B cell (primary cell): ENCODE results near the gene ZBTB47. TPM values are rescaled to one million over a fixed set of nuclear protein-coding genes. Genes with fewer than 3 reads are reported as not detected.

ENCODE experiments used
- ATAC-seq: fragments of 200-7000 bp; cut with Tn5 transposase; one replicate; pipeline ENCODE4 v1.10.0; 2021; ENCODE audit warnings: low read depth, mild to moderate bottlenecking, moderate number of reproducible peaks, moderate library complexity
- CTCF ChIA-PET: fragments of 350-600 bp; sonication (Branson Sonifier 250); formaldehyde crosslinking; loops from one replicate; lab custom pipeline; 2021; ENCODE audit warnings: antibody characterized with exemption, inconsistent platforms; lab: Charles Lee
- POLR2A ChIA-PET: fragments of 350-600 bp; sonication (Branson Sonifier 250); formaldehyde crosslinking; loops from one replicate; lab custom pipeline; 2021; ENCODE audit warnings: antibody characterized with exemption; lab: Charles Lee
- DNase-seq: peaks from one replicate; pipeline ENCODE4 v3.0.0; 2013
- H2AFZ ChIP-seq: 2 replicates; pipeline ENCODE4 v1.6.1; 2012; ENCODE audit warnings: mild to moderate bottlenecking, low read depth, low read length; ENCODE audit not compliant: insufficient read depth, poor library complexity, severe bottlenecking
- H3K27ac ChIP-seq, 2 donors: 1 replicate in 1 of 2; 2 replicates in 1 of 2; pipeline ENCODE4 v1.5.1; 2012 to 2013; ENCODE audit warnings: low read length in 2 of 2, mild to moderate bottlenecking in 2 of 2, moderate library complexity in 1 of 2
- H3K27me3 ChIP-seq, 4 experiments: fragments of 200-600 bp in 1 of 4; sonication (generic) in 1 of 4; replicated peaks in 1 of 4; 1 replicate in 2 of 4; 2 replicates in 2 of 4; pipeline versions ENCODE4 v1.6.1 to v1.7.0; 2013 to 2016; ENCODE audit warnings: low read length in 3 of 4, mild to moderate bottlenecking in 2 of 4, mixed read lengths in 1 of 4, moderate library complexity in 1 of 4; ENCODE audit not compliant: insufficient read depth in 4 of 4, control insufficient read depth in 3 of 4; ENCODE audit errors: control extremely low read depth in 1 of 4
- H3K36me3 ChIP-seq, 2 experiments: replicated peaks in 1 of 2; 1 replicate in 1 of 2; 2 replicates in 1 of 2; pipeline versions ENCODE4 v1.6.1 to v1.7.1; 2013; ENCODE audit warnings: low read length in 1 of 2; ENCODE audit not compliant: insufficient read depth in 2 of 2, control insufficient read depth in 1 of 2; ENCODE audit errors: control extremely low read depth in 1 of 2, extremely low read depth in 1 of 2
- H3K4me1 ChIP-seq, 2 donors: fragments of 200-600 bp in 1 of 2; sonication (generic) in 1 of 2; 1 replicate in 1 of 2; 2 replicates in 1 of 2; pipeline versions ENCODE4 v1.5.1 to v1.6.1; 2013 to 2017; ENCODE audit warnings: low read length in 2 of 2; ENCODE audit not compliant: control insufficient read depth in 2 of 2, insufficient read depth in 2 of 2
- H3K4me2 ChIP-seq: replicated peaks from 2 replicates; pipeline ENCODE3; 2012; ENCODE audit warnings: mild to moderate bottlenecking, low read depth, low read length; ENCODE audit not compliant: poor library complexity, severe bottlenecking
- H3K4me3 ChIP-seq, 5 experiments: fragments of 200-600 bp in 1 of 5; sonication (generic) in 1 of 5; 1 replicate in 3 of 5; 2 replicates in 2 of 5; pipeline versions ENCODE4 v1.5.1 to v1.7.0; 2011 to 2016; ENCODE audit warnings: low read length in 4 of 5, mild to moderate bottlenecking in 4 of 5, low read depth in 2 of 5, control low read depth in 1 of 5, moderate library complexity in 1 of 5; ENCODE audit not compliant: insufficient read depth in 1 of 5; ENCODE audit errors: control extremely low read depth in 1 of 5, extremely low read depth in 1 of 5
- H3K79me2 ChIP-seq: fragments of 200-600 bp; sonication (generic); one replicate; pipeline ENCODE4 v1.6.0; 2016; ENCODE audit warnings: low read length; ENCODE audit not compliant: control insufficient read depth, insufficient read depth
- H3K9ac ChIP-seq: fragments of 200-600 bp; sonication (generic); 2 replicates; pipeline ENCODE4 v1.6.1; 2017; ENCODE audit warnings: mild to moderate bottlenecking, low read length, moderate library complexity
- H3K9me3 ChIP-seq, 3 donors: one replicate each; pipeline versions ENCODE4 v1.6.1 to v1.7.1; 2013; ENCODE audit warnings: low read length in 2 of 3; ENCODE audit not compliant: control insufficient read depth in 2 of 3, insufficient read depth in 1 of 3; ENCODE audit errors: control extremely low read depth in 1 of 3
- H4K20me1 ChIP-seq: 2 replicates; pipeline ENCODE4 v1.6.0; 2012; ENCODE audit warnings: mild to moderate bottlenecking, low read length; ENCODE audit not compliant: insufficient read depth, control insufficient read depth, poor library complexity, severe bottlenecking
- H3K27ac Mint-ChIP-seq: one replicate; pipeline ENCODE4 v1.8.0; 2021; ENCODE audit warnings: mixed read lengths
- H3K27me3 Mint-ChIP-seq: one replicate; pipeline ENCODE4 v1.8.0; 2021; ENCODE audit warnings: mixed read lengths
- H3K4me1 Mint-ChIP-seq: one replicate; pipeline ENCODE4 v1.8.0; 2021; ENCODE audit warnings: mixed read lengths
- H3K4me3 Mint-ChIP-seq: one replicate; pipeline ENCODE4 v1.8.0; 2021; ENCODE audit warnings: mixed read lengths
- H3K9me3 Mint-ChIP-seq: one replicate; pipeline ENCODE4 v1.8.0; 2022; ENCODE audit warnings: mixed read lengths; ENCODE audit not compliant: insufficient read depth
- EZH2 ChIP-seq: IDR thresholded peaks from 2 replicates; pipeline ENCODE4 v1.6.1; 2012; ENCODE audit warnings: borderline replicate concordance, low read depth, mild to moderate bottlenecking, moderate library complexity, low read length; ENCODE audit not compliant: insufficient read depth, poor library complexity, severe bottlenecking
- WGBS: methylation state at CpG from one replicate; pipeline ENCODE4 v1.1.5; 2013; ENCODE audit warnings: missing lambda C conversion rate; ENCODE audit not compliant: insufficient coverage; 5-methylcytosine and 5-hydroxymethylcytosine counted together
- intact Hi-C: fragments of 100-400 bp; cut with micrococcal nuclease; formaldehyde crosslinking; loops from one replicate; pipeline ENCODE4 v1.10.0; 2022
- polyA plus RNA-seq: library from polyadenylated mRNA; depleted of rRNA; stranded (reverse); fragments of >200 nt; gene quantifications from 2 replicates; pipeline ENCODE4 v1.2.3, GENCODE V29; 2012
- total RNA-seq, 2 donors: library from RNA; stranded (reverse); fragments of 120-200 nt in 1 of 2; gene quantifications; 1 replicate in 1 of 2; 2 replicates in 1 of 2; pipeline versions ENCODE4 v1.2.3 to v1.2.4, GENCODE V29; 2013 to 2022
- TF ChIP-seq, protein P1 (sequence below): fragments of 200-600 bp; IDR thresholded peaks from one replicate; pipeline ENCODE4 v1.8.0; 2022; ENCODE audit warnings: antibody characterized with exemption, mild to moderate bottlenecking

The ZBTB47 gene
- total and polyA plus RNA-seq, 2 donors (not counting 1 experiment from before 2014, with no cell fraction given) = 0.34 to 1.6 TPM

DNA sequence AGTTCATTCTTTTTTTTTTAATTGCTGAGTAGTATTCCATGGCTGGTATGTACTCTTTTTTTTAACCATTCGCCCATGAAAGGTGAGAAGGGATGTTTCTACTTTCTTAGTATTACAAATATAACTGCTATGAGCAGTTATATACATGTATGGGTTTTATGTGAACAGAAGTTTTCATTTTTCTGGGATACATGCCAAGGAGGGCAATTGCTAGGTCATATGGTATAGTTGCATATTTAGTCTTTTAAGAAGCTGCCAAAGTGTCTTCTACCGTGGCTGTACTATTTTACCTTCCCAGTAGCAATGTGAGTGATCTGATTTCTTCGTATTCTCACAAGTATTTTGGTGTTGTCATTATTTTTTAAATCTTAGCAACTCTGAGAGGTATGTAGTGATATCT is 20.6 kb downstream of the ZBTB47 start:
- ATAC-seq (no peak), DNase-seq (no peak)
- Histone ChIP-seq H3K9me3 (peaks cover 3 to 18% (median 5%) of the 10 kb centered on the region in 3 donors), H3K4me2 (no peak overlapping the region), H3K9ac (no peak overlapping the region), H3K36me3 (no peaks in the 10 kb centered on the region), H3K79me2 (no peaks in the 10 kb centered on the region), H3K27ac (no peak overlapping the region), H4K20me1 (no peaks in the 10 kb centered on the region), H2AFZ (no peak overlapping the region), H3K4me1 (no peaks in the 10 kb centered on the region), H3K27me3 (no peaks in the 10 kb centered on the region), H3K4me3 (no peak overlapping the region)
- no CpG with 5 or more reads among the region's 3 CpGs for WGBS
- ChIA-PET CTCF (no interaction called here), POLR2A (no interaction called here)
- intact Hi-C loops = no loop called here
- no peak for TF ChIP-seq EZH2
- TF ChIP-seq, protein P1, sequence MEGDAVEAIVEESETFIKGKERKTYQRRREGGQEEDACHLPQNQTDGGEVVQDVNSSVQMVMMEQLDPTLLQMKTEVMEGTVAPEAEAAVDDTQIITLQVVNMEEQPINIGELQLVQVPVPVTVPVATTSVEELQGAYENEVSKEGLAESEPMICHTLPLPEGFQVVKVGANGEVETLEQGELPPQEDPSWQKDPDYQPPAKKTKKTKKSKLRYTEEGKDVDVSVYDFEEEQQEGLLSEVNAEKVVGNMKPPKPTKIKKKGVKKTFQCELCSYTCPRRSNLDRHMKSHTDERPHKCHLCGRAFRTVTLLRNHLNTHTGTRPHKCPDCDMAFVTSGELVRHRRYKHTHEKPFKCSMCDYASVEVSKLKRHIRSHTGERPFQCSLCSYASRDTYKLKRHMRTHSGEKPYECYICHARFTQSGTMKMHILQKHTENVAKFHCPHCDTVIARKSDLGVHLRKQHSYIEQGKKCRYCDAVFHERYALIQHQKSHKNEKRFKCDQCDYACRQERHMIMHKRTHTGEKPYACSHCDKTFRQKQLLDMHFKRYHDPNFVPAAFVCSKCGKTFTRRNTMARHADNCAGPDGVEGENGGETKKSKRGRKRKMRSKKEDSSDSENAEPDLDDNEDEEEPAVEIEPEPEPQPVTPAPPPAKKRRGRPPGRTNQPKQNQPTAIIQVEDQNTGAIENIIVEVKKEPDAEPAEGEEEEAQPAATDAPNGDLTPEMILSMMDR = no peak
- Mint-ChIP-seq H3K9me3 (peaks cover 6% of the 10 kb centered on the region), H3K27me3 (peaks cover 18% of the 10 kb centered on the region), H3K4me1 (no peaks in the 10 kb centered on the region), H3K4me3 (no peak overlapping the region), H3K27ac (no peak overlapping the region)

DNA sequence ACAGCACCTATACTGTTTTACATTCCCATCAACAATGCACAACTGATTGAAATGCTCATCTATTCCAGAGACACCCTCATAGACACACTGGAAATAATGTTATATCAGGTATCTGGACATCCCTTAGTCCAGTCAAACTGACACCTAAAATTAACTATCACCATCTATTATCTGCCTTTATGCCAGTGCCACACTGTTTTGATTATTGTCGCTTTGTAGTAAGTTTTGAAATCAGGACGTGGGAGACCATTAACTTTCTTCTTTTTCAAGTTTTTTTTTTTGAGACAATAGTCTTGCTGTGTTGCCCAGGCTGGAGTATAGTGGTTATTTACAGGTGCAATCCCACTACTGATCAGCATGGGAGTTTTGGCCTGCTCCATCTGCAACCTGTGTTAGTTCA is 22.4 kb downstream of the ZBTB47 start:
- H3K36me3 ChIP-seq = no peaks in the 10 kb centered on the region
- H2AFZ ChIP-seq = no peak overlapping the region
- ChIA-PET POLR2A (no interaction called here), CTCF (no interaction called here)
- DNase-seq = no peak
- no peak overlapping the region for H3K9ac ChIP-seq
- H3K4me1 ChIP-seq = no peaks in the 10 kb centered on the region
- no peak overlapping the region for H3K4me3 ChIP-seq
- intact Hi-C loops = no loop called here
- no peak overlapping the region for H3K27ac ChIP-seq
- Mint-ChIP-seq H3K27ac (no peak overlapping the region), H3K27me3 (peaks cover 24% of the 10 kb centered on the region), H3K4me3 (no peak overlapping the region), H3K4me1 (no peaks in the 10 kb centered on the region), H3K9me3 (peaks cover 6% of the 10 kb centered on the region)
- H3K27me3 ChIP-seq = no peaks in the 10 kb centered on the region
- 60% methylated on average over 1 of the region's 2 CpGs for WGBS
- H3K9me3 ChIP-seq = peaks cover 3 to 20% (median 5%) of the 10 kb centered on the region in 3 donors
- ATAC-seq = no peak
- no peak for TF ChIP-seq EZH2
- TF ChIP-seq, protein P1 = no peak
- H4K20me1 ChIP-seq = no peaks in the 10 kb centered on the region
- no peak overlapping the region for H3K4me2 ChIP-seq
- H3K79me2 ChIP-seq = no peaks in the 10 kb centered on the region
